PFSK-1 (cell line): Measurements from ENCODE around the gene WNK2.

ENCODE experiments used
- FOXP2 ChIP-seq: optimal IDR thresholded peaks from 2 replicates; pipeline ENCODE3; 2011; ENCODE audit warnings: borderline replicate concordance, control low read depth, inconsistent platforms; ENCODE audit not compliant: insufficient read depth; ENCODE audit errors: extremely low read length, extremely low read depth
- POLR2AphosphoS5 ChIP-seq: IDR thresholded peaks from 2 replicates; pipeline ENCODE4 v1.6.1; 2012; ENCODE audit warnings: low read depth, mild to moderate bottlenecking, control low read depth, low read length, moderate library complexity
- SIN3A ChIP-seq: IDR thresholded peaks from 2 replicates; pipeline ENCODE4 v1.6.1; 2012; ENCODE audit warnings: mild to moderate bottlenecking, low read length, moderate library complexity, borderline replicate concordance; ENCODE audit not compliant: insufficient read depth
- TAF1 ChIP-seq: IDR thresholded peaks from 2 replicates; pipeline ENCODE4 v1.6.1; 2012; ENCODE audit warnings: low read length, control low read depth, borderline replicate concordance; ENCODE audit not compliant: insufficient read depth
- TF ChIP-seq, protein P1 (sequence below), 2 experiments: IDR thresholded peaks; 2 replicates each; pipeline versions ENCODE4 v1.6.1 to v1.8.0; 2011 to 2012; ENCODE audit warnings: low read depth in 2 of 2, low read length in 2 of 2, control low read depth in 1 of 2, inconsistent platforms in 1 of 2, mild to moderate bottlenecking in 1 of 2, moderate library complexity in 1 of 2; ENCODE audit not compliant: insufficient read depth in 1 of 2

Gene WNK2

DNA sequence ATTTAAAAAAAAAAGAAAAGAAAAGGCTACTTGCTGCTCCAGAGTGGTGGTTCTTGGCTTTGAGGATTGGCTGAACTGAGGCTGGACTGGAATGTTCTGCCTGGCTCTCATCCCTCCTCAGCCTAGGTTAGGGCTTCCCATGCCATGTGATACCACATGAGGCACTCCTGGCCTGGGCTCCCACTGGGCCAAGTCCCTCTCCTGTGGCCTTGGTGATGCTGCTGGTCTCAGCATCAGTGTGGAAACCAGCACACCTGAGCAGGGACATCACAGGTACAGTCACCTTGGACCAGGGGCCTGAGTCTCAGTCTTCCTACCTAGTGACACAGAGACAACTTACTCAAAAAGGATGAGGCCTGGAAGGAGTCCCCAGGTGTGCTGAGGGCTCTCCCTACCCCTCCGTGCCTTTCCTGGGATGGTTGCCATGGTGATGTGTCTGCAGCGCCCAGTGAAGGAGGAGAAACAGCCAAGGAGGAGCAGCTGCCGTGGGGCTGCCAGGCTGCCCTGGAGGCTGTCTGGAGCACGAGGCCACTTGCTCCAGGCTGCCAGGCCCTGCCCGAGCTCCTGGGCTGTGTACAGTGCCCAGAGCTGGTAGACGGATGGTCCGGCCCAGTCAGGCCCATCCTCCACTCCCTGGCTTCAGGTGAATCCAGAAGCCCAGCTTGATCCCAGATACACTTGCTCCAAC is 71.0 kb downstream of the WNK2 start:
- no peak for TF ChIP-seq SIN3A
- no peak for TF ChIP-seq POLR2AphosphoS5
- TF ChIP-seq TAF1: no peak
- TF ChIP-seq, protein P1, sequence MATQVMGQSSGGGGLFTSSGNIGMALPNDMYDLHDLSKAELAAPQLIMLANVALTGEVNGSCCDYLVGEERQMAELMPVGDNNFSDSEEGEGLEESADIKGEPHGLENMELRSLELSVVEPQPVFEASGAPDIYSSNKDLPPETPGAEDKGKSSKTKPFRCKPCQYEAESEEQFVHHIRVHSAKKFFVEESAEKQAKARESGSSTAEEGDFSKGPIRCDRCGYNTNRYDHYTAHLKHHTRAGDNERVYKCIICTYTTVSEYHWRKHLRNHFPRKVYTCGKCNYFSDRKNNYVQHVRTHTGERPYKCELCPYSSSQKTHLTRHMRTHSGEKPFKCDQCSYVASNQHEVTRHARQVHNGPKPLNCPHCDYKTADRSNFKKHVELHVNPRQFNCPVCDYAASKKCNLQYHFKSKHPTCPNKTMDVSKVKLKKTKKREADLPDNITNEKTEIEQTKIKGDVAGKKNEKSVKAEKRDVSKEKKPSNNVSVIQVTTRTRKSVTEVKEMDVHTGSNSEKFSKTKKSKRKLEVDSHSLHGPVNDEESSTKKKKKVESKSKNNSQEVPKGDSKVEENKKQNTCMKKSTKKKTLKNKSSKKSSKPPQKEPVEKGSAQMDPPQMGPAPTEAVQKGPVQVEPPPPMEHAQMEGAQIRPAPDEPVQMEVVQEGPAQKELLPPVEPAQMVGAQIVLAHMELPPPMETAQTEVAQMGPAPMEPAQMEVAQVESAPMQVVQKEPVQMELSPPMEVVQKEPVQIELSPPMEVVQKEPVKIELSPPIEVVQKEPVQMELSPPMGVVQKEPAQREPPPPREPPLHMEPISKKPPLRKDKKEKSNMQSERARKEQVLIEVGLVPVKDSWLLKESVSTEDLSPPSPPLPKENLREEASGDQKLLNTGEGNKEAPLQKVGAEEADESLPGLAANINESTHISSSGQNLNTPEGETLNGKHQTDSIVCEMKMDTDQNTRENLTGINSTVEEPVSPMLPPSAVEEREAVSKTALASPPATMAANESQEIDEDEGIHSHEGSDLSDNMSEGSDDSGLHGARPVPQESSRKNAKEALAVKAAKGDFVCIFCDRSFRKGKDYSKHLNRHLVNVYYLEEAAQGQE (IDR thresholded peaks at IDR 0.05; ENCODE audit: insufficient read depth in 1 of 2, low read depth in 2 of 2, low read length in 2 of 2): no peak
- no peak for TF ChIP-seq FOXP2

DNA sequence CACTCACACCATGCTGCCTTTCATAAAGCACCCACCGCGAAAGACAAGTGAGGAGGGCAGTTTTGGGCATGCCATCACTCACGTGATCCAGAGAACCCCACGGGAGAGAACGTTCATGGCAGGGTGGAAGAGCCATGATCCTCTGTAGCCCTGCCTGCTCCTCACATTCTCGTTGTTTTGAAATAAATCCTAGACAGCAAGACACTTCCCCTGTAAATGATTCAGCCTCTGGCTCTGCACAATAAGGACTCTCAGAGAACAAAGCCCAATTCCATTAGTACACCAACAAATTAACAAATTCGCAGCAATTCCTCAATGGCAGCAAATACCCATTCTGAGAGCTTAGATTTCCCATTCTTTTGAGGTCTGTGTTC is 71.5 kb downstream of the WNK2 start:
- TF ChIP-seq TAF1: no peak

DNA sequence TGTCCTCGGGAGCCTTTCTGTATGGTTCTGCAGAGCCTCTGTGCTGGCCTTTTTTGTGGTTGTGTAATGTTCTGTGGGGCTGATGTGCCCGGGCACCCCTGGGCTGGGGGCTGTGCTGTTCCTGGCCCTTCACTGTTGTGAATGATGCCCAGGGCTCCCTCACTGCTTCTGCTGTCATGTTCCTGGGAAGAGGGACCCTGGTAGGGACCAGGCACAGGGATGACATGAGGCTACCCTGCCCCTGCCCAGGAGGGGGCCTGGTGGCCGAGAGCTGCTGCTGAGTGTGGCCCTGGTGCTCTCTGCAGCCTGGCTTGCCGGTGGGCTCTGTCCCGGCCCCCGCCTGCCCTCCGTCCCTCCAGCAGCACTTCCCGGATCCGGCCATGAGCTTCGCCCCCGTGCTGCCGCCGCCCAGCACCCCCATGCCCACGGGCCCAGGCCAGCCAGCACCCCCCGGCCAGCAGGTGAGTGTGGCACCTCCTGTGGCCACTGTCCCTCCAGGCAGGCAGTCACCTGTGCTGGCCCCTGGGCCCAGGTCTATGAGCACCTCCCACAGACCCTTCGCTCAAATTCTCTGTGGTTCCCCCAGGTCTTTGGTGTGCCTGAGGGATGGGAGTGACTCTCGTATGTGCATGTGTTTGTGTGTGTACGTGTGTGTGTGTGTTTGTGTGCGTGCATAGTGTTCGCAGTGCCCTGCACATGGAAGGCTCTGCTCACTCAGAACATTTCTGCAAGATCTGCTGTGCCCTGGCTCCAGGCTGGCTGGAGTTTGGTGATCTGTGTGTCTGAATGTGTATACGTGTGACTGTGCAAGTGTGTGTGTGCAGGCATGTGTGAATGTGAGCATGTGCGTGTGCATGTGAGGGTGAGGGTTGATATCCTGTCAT is 72.3 kb downstream of the WNK2 start:
- TF ChIP-seq SIN3A (no peak), TAF1 (no peak), POLR2AphosphoS5 (no peak), FOXP2 (no peak)
- TF ChIP-seq, protein P1 (IDR thresholded peaks at IDR 0.05; ENCODE audit: insufficient read depth in 1 of 2, low read depth in 2 of 2, low read length in 2 of 2): no peak

DNA sequence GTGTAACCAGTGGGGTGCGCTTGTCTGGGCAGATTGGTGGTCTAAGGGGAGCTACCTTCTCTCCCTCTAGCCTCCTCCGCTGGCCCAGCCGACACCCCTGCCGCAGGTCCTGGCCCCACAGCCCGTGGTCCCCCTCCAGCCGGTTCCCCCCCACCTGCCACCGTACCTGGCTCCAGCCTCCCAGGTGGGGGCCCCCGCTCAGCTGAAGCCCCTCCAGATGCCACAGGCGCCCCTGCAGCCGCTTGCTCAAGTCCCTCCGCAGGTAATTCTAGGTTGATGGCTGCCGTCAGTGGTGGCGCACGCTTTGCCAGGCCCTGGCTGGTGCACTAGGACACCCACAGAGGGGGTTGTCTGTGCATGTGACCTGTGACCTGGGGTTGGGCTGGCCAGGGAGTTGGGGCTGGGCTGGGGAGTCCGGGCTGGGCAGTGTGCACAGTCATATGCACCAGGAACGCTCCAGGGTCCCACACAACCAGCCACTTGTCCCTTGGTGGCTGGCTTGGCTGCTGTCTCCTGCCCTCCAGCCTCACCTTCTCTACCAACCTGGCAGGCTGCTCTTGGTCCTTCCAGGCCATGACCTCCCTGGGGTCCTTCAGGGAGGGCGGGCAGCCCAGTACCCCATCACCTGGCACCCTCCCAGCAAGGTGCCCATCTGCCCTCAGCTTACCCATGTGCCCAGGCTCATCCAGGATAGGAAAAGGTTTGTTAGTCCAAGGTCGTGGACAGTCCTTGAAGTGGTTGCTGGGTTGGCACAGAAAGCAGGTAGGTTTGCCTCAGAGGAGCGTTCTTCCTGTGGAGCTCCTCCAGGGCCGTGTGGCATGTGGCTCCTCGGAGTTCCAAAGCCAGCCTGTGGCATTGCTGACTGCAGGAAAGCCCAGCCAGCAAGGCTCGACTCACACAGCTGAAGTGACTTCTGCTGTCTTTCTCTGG is 73.2 kb downstream of the WNK2 start:
- no peak for TF ChIP-seq POLR2AphosphoS5
- no peak for TF ChIP-seq SIN3A
- TF ChIP-seq, protein P1 (IDR thresholded peaks at IDR 0.05; ENCODE audit: insufficient read depth in 1 of 2, low read depth in 2 of 2, low read length in 2 of 2): no peak
- no peak for TF ChIP-seq FOXP2
- TF ChIP-seq TAF1: no peak

DNA sequence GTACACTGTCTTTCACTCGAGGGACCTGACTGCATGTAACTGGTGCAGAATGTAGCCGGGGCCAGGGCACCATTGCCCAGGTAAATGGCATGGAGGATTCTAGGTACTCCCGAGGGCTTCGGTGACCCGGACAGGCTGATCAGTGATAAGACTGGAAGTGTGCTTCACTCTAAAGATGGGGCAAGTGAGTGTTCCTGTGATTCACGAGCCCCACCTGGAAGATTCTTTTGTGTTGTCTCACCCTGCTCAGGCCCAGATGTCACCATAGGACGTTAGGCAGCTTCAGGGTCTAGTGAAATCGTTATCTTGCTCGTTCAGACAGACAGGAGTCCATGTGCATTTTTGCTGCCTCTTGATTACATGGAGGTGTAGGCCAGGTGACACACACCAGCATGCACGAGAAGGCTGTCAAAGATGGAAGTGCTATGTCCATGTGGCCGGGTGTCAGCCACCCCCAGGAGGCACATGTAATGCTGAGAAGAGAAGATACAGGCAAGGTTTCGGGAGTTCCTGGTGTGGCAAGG is 73.9 kb downstream of the WNK2 start:
- TF ChIP-seq POLR2AphosphoS5: no peak
- TF ChIP-seq, protein P1 (IDR thresholded peaks at IDR 0.05; ENCODE audit: insufficient read depth in 1 of 2, low read depth in 2 of 2, low read length in 2 of 2): no peak
- TF ChIP-seq TAF1: no peak
- no peak for TF ChIP-seq FOXP2
- no peak for TF ChIP-seq SIN3A
